Measurements from ENCODE around the gene INTS14.
"Not testable (repeated sequence)": the region's sequence is repeated elsewhere in the genome, so short reads cannot be mapped to it uniquely, and the experiment has no call there.

INTS14 gene

DNA sequence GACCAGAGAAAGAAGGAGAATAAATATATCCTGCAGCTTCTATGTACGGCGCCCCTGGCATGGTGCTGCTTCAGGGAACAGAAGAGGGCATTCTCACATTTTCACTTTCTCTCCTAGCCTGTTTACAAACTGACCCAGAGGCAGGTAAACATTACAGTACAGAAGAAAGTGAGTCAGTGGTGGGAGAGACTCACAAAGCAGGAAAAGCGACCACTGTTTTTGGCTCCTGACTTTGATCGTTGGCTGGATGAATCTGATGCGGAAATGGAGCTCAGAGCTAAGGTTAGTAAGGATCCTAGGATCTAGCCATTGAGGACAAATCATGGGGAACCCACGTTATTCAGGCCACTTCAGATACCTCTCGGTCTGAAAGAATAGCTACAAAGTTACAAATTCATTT lies 54.3 kb downstream of the INTS14 start:
- H3K79me2 ChIP-seq (ENCODE audit: low read length) = peaks cover 17% of the 10 kb centered on the region
- no peak overlapping the region for H3K4me3 ChIP-seq (ENCODE audit: low read length)
- TF ChIP-seq CTCF (IDR thresholded peaks at IDR 0.05; ENCODE audit: low read depth, low read length) = no peak
- no peak for TF ChIP-seq EZH2phosphoT487 (IDR thresholded peaks at IDR 0.05; ENCODE audit: low read depth)
- no peaks in the 10 kb centered on the region for H3K9me3 ChIP-seq (ENCODE audit: insufficient read depth, low read length)
- H3K27ac ChIP-seq (ENCODE audit: low read length) = no peak overlapping the region
- peaks cover 10% of the 10 kb centered on the region for H3K4me1 ChIP-seq (ENCODE audit: low read length)
- H3K9ac ChIP-seq (ENCODE audit: low read length) = no peak overlapping the region
- H3K4me2 ChIP-seq (ENCODE audit: low read length) = no peak overlapping the region
- no peak overlapping the region for H2AFZ ChIP-seq (ENCODE audit: low read depth, low read length)
- H3K27me3 ChIP-seq (ENCODE audit: low read depth, low read length) = no peaks in the 10 kb centered on the region
- peaks cover 59% of the 10 kb centered on the region for H3K36me3 ChIP-seq (replicated peaks; ENCODE audit: low read depth, low read length)
- H4K20me1 ChIP-seq (ENCODE audit: insufficient read depth, low read length) = peaks cover 26% of the 10 kb centered on the region

DNA sequence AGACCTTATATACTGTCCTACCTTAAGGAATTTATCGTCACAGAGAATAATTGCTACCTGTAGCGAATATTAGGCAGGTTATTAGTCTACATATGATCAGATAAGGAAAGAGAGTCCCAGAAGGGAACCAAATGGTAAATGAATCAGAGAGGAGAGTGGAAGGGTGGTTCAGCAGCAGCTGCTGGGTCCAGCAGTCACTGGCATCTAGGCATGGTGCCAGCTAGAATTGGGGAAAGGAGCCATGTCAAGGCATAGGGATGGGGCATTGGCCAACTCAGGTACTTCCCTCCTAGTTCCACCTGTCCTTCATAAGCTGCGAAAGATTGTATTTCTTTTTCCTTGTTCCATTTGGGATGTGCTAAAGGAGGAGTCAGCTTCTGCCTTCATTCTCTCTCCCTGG lies 57.2 kb downstream of the INTS14 start:
- peaks cover 37% of the 10 kb centered on the region for H3K36me3 ChIP-seq (replicated peaks; ENCODE audit: low read depth, low read length)

GRCh38 chr15:65552851-65553250 lies 58.1 kb downstream of the INTS14 start:
- not testable (repeated sequence) for H3K27me3 ChIP-seq (ENCODE audit: low read depth, low read length); H2AFZ ChIP-seq (ENCODE audit: low read depth, low read length); H3K9ac ChIP-seq (ENCODE audit: low read length); H3K4me3 ChIP-seq (ENCODE audit: low read length); H3K27ac ChIP-seq (ENCODE audit: low read length); H3K9me3 ChIP-seq (ENCODE audit: insufficient read depth, low read length); H3K4me2 ChIP-seq (ENCODE audit: low read length)
- Histone ChIP-seq H3K79me2 (ENCODE audit: low read length) (peaks cover 52% of the 10 kb centered on the region), H3K36me3 (replicated peaks; ENCODE audit: low read depth, low read length) (peaks cover 29% of the 10 kb centered on the region), H3K4me1 (ENCODE audit: low read length) (peaks cover 10% of the 10 kb centered on the region), H4K20me1 (ENCODE audit: insufficient read depth, low read length) (peaks cover 53% of the 10 kb centered on the region)

More for the DNA sequence above, 57.2 kb downstream of the INTS14 start:
- Histone ChIP-seq H3K27me3 (ENCODE audit: low read depth, low read length) (no peaks in the 10 kb centered on the region), H3K27ac (ENCODE audit: low read length) (no peak overlapping the region), H4K20me1 (ENCODE audit: insufficient read depth, low read length) (peaks cover 47% of the 10 kb centered on the region), H3K9ac (ENCODE audit: low read length) (no peak overlapping the region), H3K79me2 (ENCODE audit: low read length) (peaks cover 44% of the 10 kb centered on the region), H3K4me1 (ENCODE audit: low read length) (peaks cover 10% of the 10 kb centered on the region), H2AFZ (ENCODE audit: low read depth, low read length) (no peak overlapping the region), H3K9me3 (ENCODE audit: insufficient read depth, low read length) (no peaks in the 10 kb centered on the region), H3K4me3 (ENCODE audit: low read length) (no peak overlapping the region), H3K4me2 (ENCODE audit: low read length) (no peak overlapping the region)
- no peak for TF ChIP-seq EZH2phosphoT487 (IDR thresholded peaks at IDR 0.05; ENCODE audit: low read depth)
- no peak for TF ChIP-seq CTCF (IDR thresholded peaks at IDR 0.05; ENCODE audit: low read depth, low read length)

DNA sequence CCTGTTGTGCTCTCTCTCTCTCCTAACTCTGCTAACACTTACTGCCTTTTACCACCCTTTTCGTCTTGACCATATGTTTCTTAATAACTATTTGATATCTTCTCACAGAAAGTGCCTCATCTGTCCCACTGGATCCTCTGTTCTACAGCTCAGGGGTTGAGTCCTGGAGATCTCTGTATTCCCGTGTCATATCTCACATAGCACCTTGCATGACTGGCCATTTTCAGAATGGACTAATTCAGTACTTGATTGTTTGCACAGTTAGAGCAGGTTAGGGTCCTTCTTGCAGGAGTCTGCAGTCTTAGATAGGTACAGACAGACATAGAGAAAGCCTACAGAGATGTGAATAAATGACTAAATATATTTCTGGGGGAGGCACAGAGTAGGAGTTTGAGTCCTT lies 59.7 kb downstream of the INTS14 start:
- no peaks in the 10 kb centered on the region for H3K9me3 ChIP-seq (ENCODE audit: insufficient read depth, low read length)
- H3K9ac ChIP-seq (ENCODE audit: low read length) = no peak overlapping the region
- no peak overlapping the region for H3K4me3 ChIP-seq (ENCODE audit: low read length)
- H3K27ac ChIP-seq (ENCODE audit: low read length) = no peak overlapping the region
- H3K4me2 ChIP-seq (ENCODE audit: low read length) = no peak overlapping the region
- H3K36me3 ChIP-seq (replicated peaks; ENCODE audit: low read depth, low read length) = peaks cover 19% of the 10 kb centered on the region
- H2AFZ ChIP-seq (ENCODE audit: low read depth, low read length) = no peak overlapping the region
- H3K27me3 ChIP-seq (ENCODE audit: low read depth, low read length) = no peaks in the 10 kb centered on the region
- TF ChIP-seq CTCF (IDR thresholded peaks at IDR 0.05; ENCODE audit: low read depth, low read length) (no peak), EZH2phosphoT487 (IDR thresholded peaks at IDR 0.05; ENCODE audit: low read depth) (no peak)
- H3K79me2 ChIP-seq (ENCODE audit: low read length) = peaks cover 69% of the 10 kb centered on the region
- H4K20me1 ChIP-seq (ENCODE audit: insufficient read depth, low read length) = peaks cover 59% of the 10 kb centered on the region
- H3K4me1 ChIP-seq (ENCODE audit: low read length) = peaks cover 10% of the 10 kb centered on the region

DNA sequence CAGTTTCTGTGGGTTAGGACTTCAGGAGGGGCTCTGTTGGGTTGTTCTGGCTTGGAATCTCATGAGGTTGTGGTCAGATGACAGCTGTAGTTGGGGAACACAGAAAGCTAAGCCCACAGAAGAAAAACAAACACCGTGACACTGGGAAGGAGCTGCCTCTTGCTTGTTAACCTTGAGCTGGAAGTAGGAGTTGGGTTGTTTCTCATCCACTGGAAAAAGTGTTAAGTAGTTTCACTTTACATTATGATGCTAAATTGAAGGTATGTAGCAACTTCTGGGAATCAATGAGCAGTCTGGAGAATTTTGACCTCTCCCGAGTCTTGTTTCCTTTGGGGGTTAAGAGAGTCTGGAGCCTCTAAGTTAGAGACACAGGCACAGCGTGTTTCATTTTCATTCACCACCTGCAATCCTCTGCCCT lies 60.2 kb downstream of the INTS14 start:
- H3K4me3 ChIP-seq (ENCODE audit: low read length) = no peak overlapping the region
- H2AFZ ChIP-seq (ENCODE audit: low read depth, low read length) = no peak overlapping the region
- no peak for TF ChIP-seq CTCF (IDR thresholded peaks at IDR 0.05; ENCODE audit: low read depth, low read length)
- TF ChIP-seq EZH2phosphoT487 (IDR thresholded peaks at IDR 0.05; ENCODE audit: low read depth) = no peak
- peaks cover 59% of the 10 kb centered on the region for H4K20me1 ChIP-seq (ENCODE audit: insufficient read depth, low read length)
- H3K27ac ChIP-seq (ENCODE audit: low read length) = no peak overlapping the region
- H3K9ac ChIP-seq (ENCODE audit: low read length) = no peak overlapping the region
- H3K36me3 ChIP-seq (replicated peaks; ENCODE audit: low read depth, low read length) = peaks cover 17% of the 10 kb centered on the region
- H3K4me2 ChIP-seq (ENCODE audit: low read length) = no peak overlapping the region
- H3K4me1 ChIP-seq (ENCODE audit: low read length) = peaks cover 10% of the 10 kb centered on the region
- H3K9me3 ChIP-seq (ENCODE audit: insufficient read depth, low read length) = no peaks in the 10 kb centered on the region
- peaks cover 73% of the 10 kb centered on the region for H3K79me2 ChIP-seq (ENCODE audit: low read length)
- H3K27me3 ChIP-seq (ENCODE audit: low read depth, low read length) = no peaks in the 10 kb centered on the region

DNA sequence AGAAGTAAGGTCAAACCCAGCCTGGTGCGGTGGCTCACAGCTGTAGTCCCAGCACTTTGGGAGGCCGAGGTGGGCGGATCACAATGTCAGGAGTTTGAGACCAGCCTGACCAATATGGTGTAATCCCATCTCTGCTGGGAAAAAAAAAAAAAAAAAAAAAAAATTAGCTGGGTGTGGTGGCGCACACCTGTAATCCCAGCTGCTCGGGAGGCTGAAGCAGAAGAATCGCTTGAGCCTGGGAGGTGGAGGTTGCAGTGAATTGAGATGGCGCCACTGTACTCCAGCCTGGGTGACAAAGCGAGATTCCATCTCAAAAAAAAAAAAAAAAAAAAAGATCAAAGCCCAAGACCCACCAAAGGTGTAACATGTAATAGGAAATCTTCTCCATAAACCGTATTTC lies 61.6 kb downstream of the INTS14 start:
- not testable (repeated sequence) for H3K4me2 ChIP-seq (ENCODE audit: low read length); H2AFZ ChIP-seq (ENCODE audit: low read depth, low read length); H3K4me1 ChIP-seq (ENCODE audit: low read length); H3K4me3 ChIP-seq (ENCODE audit: low read length); H3K36me3 ChIP-seq (replicated peaks; ENCODE audit: low read depth, low read length); H3K9ac ChIP-seq (ENCODE audit: low read length); H3K9me3 ChIP-seq (ENCODE audit: insufficient read depth, low read length); H3K27ac ChIP-seq (ENCODE audit: low read length); H3K27me3 ChIP-seq (ENCODE audit: low read depth, low read length)
- H3K79me2 ChIP-seq (ENCODE audit: low read length) = peaks cover 80% of the 10 kb centered on the region
- H4K20me1 ChIP-seq (ENCODE audit: insufficient read depth, low read length) = peaks cover 53% of the 10 kb centered on the region
